Endodermal cell (in vitro differentiated cells): ENCODE results near the gene FOXO4. TPM values are rescaled to one million over a fixed set of nuclear protein-coding genes. Genes with fewer than 3 reads are reported as not detected.
A peak's percentile ranks its signal among the peaks of the same experiment; 100 is the strongest.

ENCODE experiments used
- DNase-seq: peaks from one replicate; pipeline ENCODE4 v3.0.0-alpha.2; 2017
- H3K27ac ChIP-seq: 2 replicates; pipeline ENCODE4 v1.5.1; 2013; ENCODE audit warnings: mild to moderate bottlenecking, low read depth, low read length, moderate library complexity
- H3K27me3 ChIP-seq: 2 replicates; pipeline ENCODE4 v1.6.1; 2013; ENCODE audit warnings: mild to moderate bottlenecking, low read length, moderate library complexity; ENCODE audit not compliant: insufficient read depth, control insufficient read depth, poor library complexity, severe bottlenecking
- H3K36me3 ChIP-seq: 2 replicates; pipeline ENCODE4 v1.7.0; 2013; ENCODE audit warnings: mild to moderate bottlenecking, low read length, moderate library complexity; ENCODE audit not compliant: control insufficient read depth, insufficient read depth
- H3K4me1 ChIP-seq: one replicate; pipeline ENCODE4 v1.7.0; 2013; ENCODE audit warnings: low read length; ENCODE audit not compliant: control insufficient read depth, insufficient read depth
- H3K4me3 ChIP-seq: 2 replicates; pipeline ENCODE4 v1.5.1; 2013; ENCODE audit warnings: mild to moderate bottlenecking, low read length, moderate library complexity
- H3K9ac ChIP-seq: 2 replicates; pipeline ENCODE4 v1.6.1; 2013; ENCODE audit warnings: mild to moderate bottlenecking, low read length, moderate library complexity; ENCODE audit not compliant: poor library complexity, severe bottlenecking; ENCODE audit errors: extremely low read depth
- H3K9me3 ChIP-seq: 2 replicates; pipeline ENCODE4 v1.6.1; 2013; ENCODE audit warnings: mild to moderate bottlenecking, low read length, moderate library complexity; ENCODE audit not compliant: control insufficient read depth
- H3K27ac Mint-ChIP-seq: 2 replicates; pipeline ENCODE4 v1.8.0; 2020; ENCODE audit warnings: mixed read lengths
- H3K27me3 Mint-ChIP-seq: 2 replicates; pipeline ENCODE4 v1.8.0; 2021; ENCODE audit warnings: mild to moderate bottlenecking, mixed read lengths; ENCODE audit not compliant: insufficient read depth
- H3K36me3 Mint-ChIP-seq: 2 replicates; pipeline ENCODE4 v1.8.0; 2020; ENCODE audit warnings: low read depth, mixed read lengths
- H3K4me1 Mint-ChIP-seq: 2 replicates; pipeline ENCODE4 v1.8.0; 2020; ENCODE audit warnings: mixed read lengths
- H3K4me3 Mint-ChIP-seq: 2 replicates; pipeline ENCODE4 v1.8.0; 2020; ENCODE audit warnings: mild to moderate bottlenecking, moderate library complexity, mixed read lengths
- H3K9me3 Mint-ChIP-seq: 2 replicates; pipeline ENCODE4 v1.8.0; 2020; ENCODE audit warnings: mild to moderate bottlenecking, mixed read lengths
- CTCF ChIP-seq: fragments of 200-600 bp; sonication (generic); conservative IDR thresholded peaks from 2 replicates; pipeline ENCODE4 v1.5.0; 2021; ENCODE audit warnings: antibody characterized with exemption, mild to moderate bottlenecking
- WGBS, 2 experiments: methylation state at CpG; one replicate each; pipeline versions ENCODE4 v1.1.5 to v1.1.7; 2013; ENCODE audit warnings: missing lambda C conversion rate in 2 of 2, mixed read lengths in 1 of 2; ENCODE audit not compliant: insufficient coverage in 1 of 2, insufficient read length in 1 of 2; 5-methylcytosine and 5-hydroxymethylcytosine counted together
- total RNA-seq, 2 donors: library from RNA; stranded (reverse); fragmentation: NEBNext Ultra II Directional in 1 of 2; extraction: Animal tissue kit (Norgen Biotek cat#: 25700) in 1 of 2; gene quantifications; 2 replicates in 1 of 2; 3 replicates in 1 of 2; pipeline ENCODE4 v1.2.1, GENCODE V29; 2021

FOXO4 gene
- total RNA-seq, 2 donors from 2014 or later: 14.6 to 17.5 TPM

DNA sequence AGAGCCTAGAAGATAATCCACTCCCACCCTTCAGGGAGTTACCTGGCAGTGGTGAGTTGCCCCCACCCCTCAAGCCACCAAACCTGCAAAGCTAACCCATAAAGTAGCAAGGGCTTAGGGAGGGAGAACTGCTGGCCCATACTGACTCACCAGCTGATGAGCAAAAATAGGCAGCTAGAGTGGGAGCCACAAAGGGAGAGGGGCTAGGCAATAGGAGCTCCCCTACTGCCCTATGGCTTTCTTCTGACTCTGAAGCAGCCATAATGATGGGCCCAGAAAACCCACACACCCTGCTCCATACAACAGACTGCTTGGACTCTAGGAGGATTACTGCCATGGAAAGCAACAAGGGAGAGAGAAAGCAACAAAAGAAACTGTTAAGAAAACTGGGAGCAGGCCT is 35.5 kb upstream of the FOXO4 start:
- Histone ChIP-seq H3K27ac (no peak overlapping the region), H3K36me3 (peaks cover 20% of the 10 kb centered on the region), H3K4me1 (no peaks in the 10 kb centered on the region), H3K4me3 (no peak overlapping the region), H3K9ac (no peak overlapping the region), H3K9me3 (no peaks in the 10 kb centered on the region), H3K27me3 (no peaks in the 10 kb centered on the region)
- H3K9me3 Mint-ChIP-seq: peaks cover 34% of the 10 kb centered on the region
- H3K27me3 Mint-ChIP-seq: no peaks in the 10 kb centered on the region
- no peak for DNase-seq
- H3K36me3 Mint-ChIP-seq: peaks cover 21% of the 10 kb centered on the region
- H3K4me1 Mint-ChIP-seq: no peaks in the 10 kb centered on the region
- no peak overlapping the region for H3K4me3 Mint-ChIP-seq
- no peak for TF ChIP-seq CTCF
- no peak overlapping the region for H3K27ac Mint-ChIP-seq

DNA sequence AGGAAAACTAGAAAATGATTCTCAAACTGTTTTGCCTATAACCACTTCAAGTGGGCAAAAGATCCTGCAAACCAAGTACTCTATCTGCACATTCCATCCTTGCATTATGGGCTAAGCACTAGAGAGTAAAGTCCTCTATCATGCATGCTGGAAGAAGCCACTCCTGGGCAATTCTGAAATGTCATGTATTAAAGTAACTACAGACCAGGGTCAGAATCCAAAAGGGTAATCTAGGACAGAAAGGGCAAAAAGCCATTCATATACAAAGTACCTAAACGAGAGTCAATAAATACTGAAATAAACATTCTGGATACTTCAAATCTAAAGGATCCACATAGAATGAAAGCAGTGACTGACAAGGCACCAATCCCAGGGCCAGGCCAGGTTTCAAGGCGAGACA is 28.6 kb upstream of the FOXO4 start:
- no peaks in the 10 kb centered on the region for H3K27me3 ChIP-seq
- H3K9me3 Mint-ChIP-seq: peaks cover 35% of the 10 kb centered on the region
- H3K4me3 ChIP-seq: peak overlapping the region; percentile 87
- peaks cover 6% of the 10 kb centered on the region for H3K36me3 ChIP-seq
- H3K36me3 Mint-ChIP-seq: peaks cover 8% of the 10 kb centered on the region
- no peaks in the 10 kb centered on the region for H3K4me1 Mint-ChIP-seq
- no peaks in the 10 kb centered on the region for H3K9me3 ChIP-seq
- H3K27ac Mint-ChIP-seq: peak overlapping the region; percentile 78
- no peaks in the 10 kb centered on the region for H3K27me3 Mint-ChIP-seq
- TF ChIP-seq CTCF: no peak
- peak overlapping the region; percentile 31 for H3K9ac ChIP-seq
- H3K4me3 Mint-ChIP-seq: peak overlapping the region; percentile 90
- no peaks in the 10 kb centered on the region for H3K4me1 ChIP-seq
- no peak for DNase-seq
- no peak overlapping the region for H3K27ac ChIP-seq
- WGBS, 2 experiments: 0 to 26% methylated on average over 1 to 2 of the region's 2 CpGs

DNA sequence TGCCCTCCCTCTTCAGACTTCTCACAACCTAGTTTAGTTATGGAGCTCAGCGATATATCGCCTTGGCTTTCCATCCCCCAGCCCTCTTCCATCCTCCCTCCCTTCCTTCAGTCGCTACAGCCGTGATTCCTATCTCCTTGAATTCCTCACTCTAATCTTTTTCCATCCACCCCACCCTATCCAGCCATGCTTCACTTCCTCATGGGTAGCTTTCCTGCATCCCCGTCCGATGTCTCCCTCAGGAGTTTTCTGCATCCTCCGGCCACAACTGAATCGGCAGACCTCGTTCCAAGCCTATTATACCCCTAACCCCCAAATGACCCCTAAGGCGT is 28.0 kb upstream of the FOXO4 start:
- no peaks in the 10 kb centered on the region for H3K27me3 ChIP-seq
- H3K4me1 Mint-ChIP-seq: no peaks in the 10 kb centered on the region
- H3K4me3 Mint-ChIP-seq: peak overlapping the region; percentile 90
- peak overlapping the region; percentile 87 for H3K4me3 ChIP-seq
- H3K27me3 Mint-ChIP-seq: no peaks in the 10 kb centered on the region
- H3K36me3 ChIP-seq: peaks cover 3% of the 10 kb centered on the region
- DNase-seq: no peak
- peak overlapping the region; percentile 78 for H3K27ac Mint-ChIP-seq
- 0% methylated on average over 10 of the region's 10 CpGs; no CpG with 5 or more reads in 1 of the 2 experiments for WGBS, 2 experiments
- H3K27ac ChIP-seq: peak overlapping the region; percentile 32
- peaks cover 36% of the 10 kb centered on the region for H3K9me3 Mint-ChIP-seq
- no peaks in the 10 kb centered on the region for H3K4me1 ChIP-seq
- peaks cover 6% of the 10 kb centered on the region for H3K36me3 Mint-ChIP-seq
- H3K9me3 ChIP-seq: no peaks in the 10 kb centered on the region
- H3K9ac ChIP-seq: peak overlapping the region; percentile 31
- no peak for TF ChIP-seq CTCF
